Epithelial cell of esophagus (primary cell): ENCODE results near the gene NTM.

Experiments
- DNase-seq: peaks from one replicate; pipeline ENCODE4 v3.0.0; 2010; ENCODE audit warnings: low read depth
- H3K4me3 ChIP-seq: 2 replicates; pipeline ENCODE4 v1.5.1; 2011; ENCODE audit warnings: mild to moderate bottlenecking, low read length, control low read depth
- CTCF ChIP-seq: IDR thresholded peaks from 2 replicates; pipeline ENCODE4 v1.5.1; 2011; ENCODE audit warnings: low read depth, mild to moderate bottlenecking, low read length, control low read depth, inconsistent platforms; ENCODE audit not compliant: insufficient read depth; ENCODE audit errors: missing control alignments

Gene NTM

GRCh38 chr11:131888230-131888855, 517.9 kb downstream of the NTM start:
- TF ChIP-seq CTCF, result no peak
- no peak overlapping the region for H3K4me3 ChIP-seq
- peak; percentile 89 for DNase-seq

GRCh38 chr11:131889146-131889577, 518.7 kb downstream of the NTM start:
- TF ChIP-seq CTCF, result no peak
- H3K4me3 ChIP-seq, result no peak overlapping the region
- no peak for DNase-seq

GRCh38 chr11:131889760-131890581, 519.6 kb downstream of the NTM start:
- no peak overlapping the region for H3K4me3 ChIP-seq
- no peak for TF ChIP-seq CTCF
- DNase-seq, result no peak

GRCh38 chr11:131893103-131893890, 522.9 kb downstream of the NTM start:
- no peak for TF ChIP-seq CTCF
- DNase-seq, result no peak
- H3K4me3 ChIP-seq, result no peak overlapping the region

GRCh38 chr11:131893988-131894387, 523.6 kb downstream of the NTM start:
- DNase-seq, result no peak
- H3K4me3 ChIP-seq, result no peak overlapping the region
- no peak for TF ChIP-seq CTCF

- no peak overlapping the region for H3K4me3 ChIP-seq
- no peak for TF ChIP-seq CTCF
- DNase-seq, result peak; percentile 91
Measured at GRCh38 chr11:131894615-131895544, 524.5 kb downstream of the NTM start.
